Mesendoderm (in vitro differentiated cells): ENCODE measurements around the gene PPTC7.
A peak's percentile ranks its signal among the peaks of the same experiment; 100 is the strongest.
"Not testable (repeated sequence)": the region's sequence is repeated elsewhere in the genome, so short reads cannot be mapped to it uniquely, and the experiment has no call there.

Experiments
- DNase-seq: peaks from one replicate; pipeline ENCODE4 v3.0.0; 2013
- H2AK5ac ChIP-seq: 2 replicates; pipeline ENCODE4 v1.6.1; 2013; ENCODE audit warnings: low read length, inconsistent platforms
- H2BK120ac ChIP-seq: 2 replicates; pipeline ENCODE4 v1.6.1; 2013; ENCODE audit warnings: low read depth, mild to moderate bottlenecking, low read length, moderate library complexity, mixed read lengths
- H2BK15ac ChIP-seq: replicated peaks from 2 replicates; pipeline ENCODE4 v1.6.1; 2013; ENCODE audit warnings: low read depth, mild to moderate bottlenecking, moderate library complexity
- H2BK5ac ChIP-seq: 2 replicates; pipeline ENCODE4 v1.6.1; 2013; ENCODE audit warnings: low read length, inconsistent platforms
- H3K18ac ChIP-seq: 2 replicates; pipeline ENCODE4 v1.6.1; 2013; ENCODE audit warnings: mild to moderate bottlenecking, low read length, mixed read lengths
- H3K23ac ChIP-seq: one replicate; pipeline ENCODE4 v1.6.1; 2013; ENCODE audit warnings: low read length
- H3K27ac ChIP-seq: 2 replicates; pipeline ENCODE4 v1.5.1; 2013; ENCODE audit warnings: low read depth, mild to moderate bottlenecking, inconsistent platforms, low read length, moderate library complexity
- H3K27me3 ChIP-seq: 2 replicates; pipeline ENCODE4 v1.6.1; 2013; ENCODE audit warnings: low read length, control low read depth, mild to moderate bottlenecking, inconsistent platforms; ENCODE audit not compliant: insufficient read depth, poor library complexity
- H3K36me3 ChIP-seq: 2 replicates; pipeline ENCODE4 v1.6.1; 2013; ENCODE audit warnings: low read length, inconsistent platforms; ENCODE audit not compliant: control insufficient read depth, insufficient read depth
- H3K4ac ChIP-seq: one replicate; pipeline ENCODE4 v1.6.1; 2013; ENCODE audit warnings: low read depth, mild to moderate bottlenecking, low read length, moderate library complexity
- H3K4me1 ChIP-seq: 2 replicates; pipeline ENCODE4 v1.6.1; 2013; ENCODE audit warnings: low read depth, low read length, inconsistent platforms; ENCODE audit not compliant: control insufficient read depth
- H3K4me2 ChIP-seq: 2 replicates; pipeline ENCODE4 v1.6.1; 2013; ENCODE audit warnings: low read length
- H3K4me3 ChIP-seq: 2 replicates; pipeline ENCODE4 v1.5.1; 2013; ENCODE audit warnings: mild to moderate bottlenecking, low read length
- H3K56ac ChIP-seq: one replicate; pipeline ENCODE4 v1.6.1; 2013; ENCODE audit warnings: low read length
- H3K79me1 ChIP-seq: 2 replicates; pipeline ENCODE4 v1.6.1; 2013; ENCODE audit warnings: low read length, inconsistent platforms
- H3K79me2 ChIP-seq: 2 replicates; pipeline ENCODE4 v1.6.1; 2013; ENCODE audit warnings: mild to moderate bottlenecking, low read length; ENCODE audit not compliant: control insufficient read depth, insufficient read depth
- H3K9ac ChIP-seq: 2 replicates; pipeline ENCODE4 v1.6.1; 2013; ENCODE audit warnings: low read length, inconsistent platforms
- H4K5ac ChIP-seq: one replicate; pipeline ENCODE4 v1.6.1; 2013; ENCODE audit warnings: low read length
- H4K8ac ChIP-seq: one replicate; pipeline ENCODE4 v1.6.1; 2013; ENCODE audit warnings: low read depth, mild to moderate bottlenecking, control low read depth, low read length, moderate library complexity
- WGBS: extraction: QIAGEN DNeasy Blood & Tissue Kit; methylation state at CpG from one replicate; pipeline ENCODE4 v1.1.7; 2013; ENCODE audit warnings: low lambda C conversion rate, missing lambda C conversion rate; ENCODE audit not compliant: insufficient coverage; ENCODE audit errors: extremely low coverage; 5-methylcytosine and 5-hydroxymethylcytosine counted together

The PPTC7 gene

GRCh38 chr12:110566993-110567392 lies 16.1 kb downstream of the PPTC7 start:
- peaks cover 10% of the 10 kb centered on the region for H3K79me1 ChIP-seq
- H3K27ac ChIP-seq, result no peak overlapping the region
- H2BK15ac ChIP-seq, result no peak overlapping the region
- no peak overlapping the region for H4K8ac ChIP-seq
- no peak overlapping the region for H3K56ac ChIP-seq
- H2BK5ac ChIP-seq, result no peak overlapping the region
- H2AK5ac ChIP-seq, result no peak overlapping the region
- H3K4me1 ChIP-seq, result peaks cover 4% of the 10 kb centered on the region
- H4K5ac ChIP-seq, result no peak overlapping the region
- H3K23ac ChIP-seq, result no peak overlapping the region
- H3K9ac ChIP-seq, result no peak overlapping the region
- H3K4ac ChIP-seq, result no peak overlapping the region
- peaks cover 19% of the 10 kb centered on the region for H3K79me2 ChIP-seq
- no peak overlapping the region for H3K4me3 ChIP-seq
- H3K36me3 ChIP-seq, result no peaks in the 10 kb centered on the region
- no peak overlapping the region for H3K4me2 ChIP-seq
- no peaks in the 10 kb centered on the region for H3K27me3 ChIP-seq
- WGBS, result no CpG with 5 or more reads among the region's 5 CpGs
- H2BK120ac ChIP-seq, result no peak overlapping the region
- no peak overlapping the region for H3K18ac ChIP-seq
- no peak for DNase-seq

DNA sequence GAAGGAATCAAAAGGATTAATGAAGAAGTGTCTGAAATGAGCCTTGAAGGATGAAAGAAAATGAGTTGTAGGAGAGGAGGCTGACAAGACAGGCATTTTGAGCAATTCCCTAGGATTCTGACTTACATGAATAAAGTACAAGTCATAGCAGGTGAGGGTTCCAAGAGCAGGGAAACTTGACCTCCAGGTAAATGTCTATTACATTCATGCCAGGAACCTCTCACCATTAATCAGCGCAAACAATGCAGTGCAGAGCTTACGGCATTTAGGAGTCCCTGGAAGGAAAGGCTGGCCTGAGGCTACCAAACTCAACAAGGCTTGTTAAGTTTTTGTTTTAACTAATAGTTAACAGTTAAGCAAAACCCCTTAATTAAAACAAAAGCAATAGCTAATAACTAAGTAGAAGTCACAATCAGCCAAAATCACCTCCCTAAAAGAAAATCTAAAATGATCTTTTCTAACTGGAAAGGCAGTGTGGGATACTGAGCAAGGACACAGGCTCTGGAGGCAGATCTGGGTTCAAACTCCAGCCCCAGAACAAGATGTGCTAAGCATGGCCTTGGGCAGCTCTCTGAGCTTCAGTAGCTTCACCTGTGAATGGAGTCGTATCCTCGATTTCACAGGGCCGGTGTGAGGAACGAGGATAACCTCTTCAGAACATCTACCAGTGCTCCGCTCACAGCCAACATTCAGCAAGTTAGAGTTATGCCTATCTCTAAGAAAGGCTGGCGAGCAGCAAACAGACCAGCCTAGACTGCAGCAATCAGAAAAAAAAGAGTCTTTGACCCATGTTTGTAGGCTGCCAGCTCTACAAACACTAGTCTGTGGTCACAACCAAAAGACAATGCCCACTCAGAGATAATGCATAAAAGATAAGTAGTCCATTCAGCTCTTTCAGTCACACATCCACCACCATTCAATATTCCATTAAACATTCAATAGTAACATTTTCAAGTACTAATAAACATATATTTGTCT lies 16.9 kb downstream of the PPTC7 start:
- Histone ChIP-seq H2AK5ac (no peak overlapping the region), H3K79me1 (peaks cover 10% of the 10 kb centered on the region), H4K5ac (no peak overlapping the region), H2BK15ac (no peak overlapping the region), H3K23ac (no peak overlapping the region), H3K27me3 (no peaks in the 10 kb centered on the region), H3K18ac (no peak overlapping the region), H3K4ac (no peak overlapping the region), H2BK120ac (no peak overlapping the region), H4K8ac (no peak overlapping the region), H3K79me2 (peaks cover 20% of the 10 kb centered on the region), H3K4me3 (no peak overlapping the region), H3K56ac (peak overlapping the region; percentile 60), H3K9ac (no peak overlapping the region), H2BK5ac (no peak overlapping the region), H3K4me2 (no peak overlapping the region), H3K4me1 (peaks cover 4% of the 10 kb centered on the region), H3K27ac (no peak overlapping the region), H3K36me3 (no peaks in the 10 kb centered on the region)
- DNase-seq, result peak; percentile 60
- no CpG with 5 or more reads among the region's 8 CpGs for WGBS

DNA sequence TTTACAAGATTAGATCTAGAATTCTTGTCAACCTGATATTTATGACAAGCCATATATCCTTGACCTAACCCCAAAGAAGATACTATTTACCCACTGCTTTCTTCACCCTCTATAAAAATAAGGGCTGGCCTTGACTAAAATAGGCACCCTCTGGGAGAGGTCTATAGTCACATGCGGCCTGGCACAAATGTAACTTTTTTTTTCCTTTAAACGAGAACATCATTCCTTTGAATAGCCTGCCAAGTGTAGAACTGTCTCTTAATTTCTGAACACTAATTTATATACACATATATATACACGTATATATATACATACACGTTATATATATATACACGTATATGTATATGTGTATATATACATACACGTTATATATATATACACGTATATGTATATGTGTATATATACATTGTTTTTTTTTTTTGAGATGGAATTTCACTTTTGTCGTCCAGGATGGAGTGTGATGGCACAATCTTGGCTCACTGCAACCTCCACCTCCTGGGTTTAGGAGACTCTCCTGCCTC lies 18.6 kb downstream of the PPTC7 start:
- no peak overlapping the region for H3K18ac ChIP-seq
- no peak overlapping the region for H3K4me2 ChIP-seq
- H3K36me3 ChIP-seq, result no peaks in the 10 kb centered on the region
- WGBS, result no CpG with 5 or more reads among the region's 8 CpGs
- peaks cover 12% of the 10 kb centered on the region for H3K79me1 ChIP-seq
- DNase-seq, result no peak
- no peaks in the 10 kb centered on the region for H3K27me3 ChIP-seq
- H3K4ac ChIP-seq, result no peak overlapping the region
- H3K4me3 ChIP-seq, result no peak overlapping the region
- no peak overlapping the region for H4K5ac ChIP-seq
- H3K56ac ChIP-seq, result no peak overlapping the region
- H2BK15ac ChIP-seq, result no peak overlapping the region
- no peak overlapping the region for H3K23ac ChIP-seq
- no peak overlapping the region for H3K9ac ChIP-seq
- H4K8ac ChIP-seq, result no peak overlapping the region
- H2BK5ac ChIP-seq, result no peak overlapping the region
- no peak overlapping the region for H3K27ac ChIP-seq
- no peak overlapping the region for H2BK120ac ChIP-seq
- peaks cover 20% of the 10 kb centered on the region for H3K79me2 ChIP-seq
- H3K4me1 ChIP-seq, result peaks cover 4% of the 10 kb centered on the region
- no peak overlapping the region for H2AK5ac ChIP-seq

DNA sequence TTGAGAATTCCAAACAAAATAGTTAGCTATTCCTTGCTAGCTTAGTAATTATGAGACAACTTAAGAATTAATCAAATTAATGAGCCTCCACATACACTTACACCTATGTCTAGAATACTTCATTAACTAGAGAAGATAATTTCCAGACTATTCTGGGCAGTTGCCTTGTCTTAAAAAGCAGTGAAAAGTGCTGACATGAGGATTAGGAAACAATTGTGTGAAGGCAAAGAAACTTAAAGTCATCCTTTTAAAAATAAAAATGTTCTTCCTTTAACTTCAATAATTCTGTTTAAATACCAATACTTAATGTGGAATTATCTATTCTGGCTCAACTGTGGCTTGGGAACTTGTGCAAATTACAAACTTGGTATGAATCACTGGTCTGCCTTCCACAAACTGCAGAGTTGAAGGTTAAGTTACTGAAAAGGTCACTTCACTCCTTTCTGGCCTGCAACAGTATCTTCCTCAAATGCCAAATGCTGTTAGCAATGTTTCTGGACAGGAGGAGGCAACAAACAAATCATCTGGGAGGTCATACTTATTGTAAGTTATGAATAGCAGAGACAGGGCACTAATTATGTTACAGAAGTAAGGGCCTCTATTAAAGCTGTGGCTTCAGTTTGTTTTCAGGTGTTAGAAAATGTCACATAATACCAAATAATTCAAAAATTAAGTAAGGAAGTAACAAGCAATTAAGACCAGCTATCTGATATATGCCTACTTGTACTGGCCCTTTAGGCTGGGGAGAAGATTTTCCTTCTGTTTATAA lies 19.2 kb downstream of the PPTC7 start:
- Histone ChIP-seq H3K79me2 (peaks cover 18% of the 10 kb centered on the region), H4K8ac (no peak overlapping the region), H3K27me3 (no peaks in the 10 kb centered on the region), H2BK5ac (no peak overlapping the region), H3K79me1 (peaks cover 12% of the 10 kb centered on the region), H4K5ac (no peak overlapping the region), H3K9ac (no peak overlapping the region), H3K4ac (no peak overlapping the region), H3K4me3 (no peak overlapping the region), H2AK5ac (no peak overlapping the region), H2BK120ac (no peak overlapping the region), H3K23ac (no peak overlapping the region), H3K56ac (no peak overlapping the region), H3K27ac (no peak overlapping the region), H2BK15ac (no peak overlapping the region), H3K18ac (no peak overlapping the region), H3K36me3 (no peaks in the 10 kb centered on the region), H3K4me2 (no peak overlapping the region), H3K4me1 (peaks cover 4% of the 10 kb centered on the region)
- DNase-seq, result no peak

DNA sequence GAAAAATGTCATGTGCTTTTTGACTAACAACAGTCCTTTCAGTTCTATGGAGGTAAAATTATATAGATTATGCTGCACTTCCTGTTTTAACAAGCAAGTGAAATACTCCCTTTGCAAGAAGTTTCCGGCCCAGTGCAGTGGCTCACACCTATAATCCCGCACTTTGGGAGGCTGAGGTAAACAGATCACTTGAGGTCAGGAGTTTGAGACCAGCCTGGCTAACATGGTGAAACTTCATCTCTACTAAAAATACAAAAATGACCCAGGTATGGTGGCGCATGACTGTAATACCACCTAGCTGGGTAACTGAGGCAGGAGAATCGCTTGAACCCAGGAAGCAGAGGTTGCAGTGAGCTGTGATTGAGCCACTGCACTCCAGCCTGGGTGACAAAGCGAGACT lies 20.7 kb downstream of the PPTC7 start:
- not testable (repeated sequence) for H2BK5ac ChIP-seq, H4K5ac ChIP-seq, H2BK15ac ChIP-seq, H3K4ac ChIP-seq, H3K79me1 ChIP-seq, H3K4me2 ChIP-seq, H3K27ac ChIP-seq, H2BK120ac ChIP-seq, H3K27me3 ChIP-seq, H3K4me3 ChIP-seq, H2AK5ac ChIP-seq, H3K9ac ChIP-seq, DNase-seq, H3K36me3 ChIP-seq, H3K23ac ChIP-seq, H3K56ac ChIP-seq, H3K18ac ChIP-seq, H3K4me1 ChIP-seq, H4K8ac ChIP-seq
- peaks cover 15% of the 10 kb centered on the region for H3K79me2 ChIP-seq
- WGBS, result no CpG with 5 or more reads among the region's 5 CpGs
